HCT116 (cell line): ENCODE measurements around the gene KASH5. TPM values are rescaled to one million over a fixed set of nuclear protein-coding genes. Genes with fewer than 3 reads are reported as not detected.

ENCODE experiments used
- ATAC-seq: fragments of 200-7000 bp; cut with Tn5 transposase; 2 replicates; pipeline ENCODE4 v1.9.1; 2020; ENCODE audit warnings: mild to moderate bottlenecking, moderate library complexity
- BruUV-seq: library from RNA; stranded (reverse); fragments of 400-500 nt; replicated peaks from 2 replicates; lab custom pipeline; 2021; lab: Mats Ljungman, UMichigan
- CTCF ChIA-PET: fragments of 300-600 bp; sonication (Branson Sonifier 250); formaldehyde crosslinking; loops from one replicate; lab custom pipeline; 2021; ENCODE audit warnings: antibody characterized with exemption; lab: Charles Lee
- POLR2A ChIA-PET: fragments of 300-600, 350-600 bp; sonication (Branson Sonifier 250); formaldehyde crosslinking; loops from one replicate; lab custom pipeline; 2021; ENCODE audit warnings: antibody characterized with exemption; lab: Charles Lee
- RAD21 ChIA-PET, 2 experiments: fragments of 300-600 bp; sonication (Branson Sonifier 250); formaldehyde crosslinking; loops; one replicate each; lab custom pipeline; 2023; ENCODE audit warnings: low total read pairs in 2 of 2; ENCODE audit not compliant: uncharacterized antibody in 2 of 2, unreplicated experiment in 2 of 2, low non-redundant PET in 1 of 2; lab: Charles Lee
- DNase-seq: peaks from one replicate; pipeline ENCODE4 v3.0.0-alpha.2; 2010; ENCODE audit warnings: low read depth, low spot score
- H2AFZ ChIP-seq: fragments of 200-600 bp; shearing (Covaris generic), sonication (generic); 2 replicates; pipeline ENCODE4 v1.6.1; 2017; ENCODE audit warnings: low read depth, mixed run types, mixed read lengths, antibody characterized with exemption, low read length; ENCODE audit not compliant: poor library complexity, severe bottlenecking
- H3K27ac ChIP-seq: 2 replicates; pipeline ENCODE4 v1.5.1; 2012; ENCODE audit warnings: low read depth, low read length
- H3K27me3 ChIP-seq: fragments of 200-600 bp; sonication (generic); 2 replicates; pipeline ENCODE4 v1.6.1; 2016; ENCODE audit warnings: mixed run types, low read length, mixed read lengths; ENCODE audit not compliant: insufficient read depth
- H3K36me3 ChIP-seq, 2 experiments: fragments of 200-500 bp in 1 of 2; fragments of 200-600 bp in 1 of 2; sonication (Bioruptor generic) in 1 of 2; sonication (generic) in 1 of 2; 2 replicates each; pipeline versions ENCODE4 v1.5.1 to v1.6.1; 2014 to 2016; ENCODE audit warnings: low read length in 2 of 2, inconsistent platforms in 1 of 2, mixed read lengths in 1 of 2, mixed run types in 1 of 2; ENCODE audit not compliant: insufficient read depth in 2 of 2, control insufficient read depth in 1 of 2
- H3K4me1 ChIP-seq, 2 experiments: fragments of 200-600 bp in 1 of 2; sonication (generic) in 1 of 2; 2 replicates each; pipeline versions ENCODE4 v1.5.1 to v1.6.1; 2012 to 2017; ENCODE audit warnings: low read length in 2 of 2, inconsistent platforms in 1 of 2, mild to moderate bottlenecking in 1 of 2, mixed read lengths in 1 of 2, mixed run types in 1 of 2, moderate library complexity in 1 of 2; ENCODE audit not compliant: insufficient read depth in 2 of 2, control insufficient read depth in 1 of 2
- H3K4me2 ChIP-seq: fragments of 200-600 bp; sonication (generic); 2 replicates; pipeline ENCODE4 v1.6.1; 2017; ENCODE audit warnings: mixed run types, low read length, mixed read lengths
- H3K4me3 ChIP-seq, 2 experiments: fragments of 200-600 bp in 1 of 2; sonication (generic) in 1 of 2; replicated peaks in 1 of 2; 2 replicates each; pipeline ENCODE4 v1.5.1; 2011 to 2016; ENCODE audit warnings: low read length in 2 of 2, control low read depth in 1 of 2, low read depth in 1 of 2, mild to moderate bottlenecking in 1 of 2, mixed read lengths in 1 of 2, mixed run types in 1 of 2
- H3K79me2 ChIP-seq: fragments of 200-600 bp; sonication (generic); 2 replicates; pipeline ENCODE4 v1.6.1; 2017; ENCODE audit warnings: mild to moderate bottlenecking, mixed run types, low read length, moderate library complexity, mixed read lengths; ENCODE audit not compliant: insufficient read depth
- H3K9ac ChIP-seq: fragments of 200-600 bp; sonication (generic); 2 replicates; pipeline ENCODE4 v1.6.1; 2016; ENCODE audit warnings: low read length, mixed read lengths
- H3K9me2 ChIP-seq: fragments of 200-600 bp; sonication (generic), shearing (Covaris generic); 2 replicates; pipeline ENCODE4 v1.6.1; 2017; ENCODE audit warnings: mixed run types, mild to moderate bottlenecking, moderate library complexity; ENCODE audit not compliant: insufficient read depth
- H3K9me3 ChIP-seq, 2 experiments: fragments of 200-500 bp in 1 of 2; fragments of 200-600 bp in 1 of 2; sonication (Bioruptor generic) in 1 of 2; sonication (generic) in 1 of 2; 2 replicates each; pipeline ENCODE4 v1.6.1; 2014 to 2017; ENCODE audit warnings: low read length in 2 of 2, mixed read lengths in 2 of 2, inconsistent platforms in 1 of 2, low read depth in 1 of 2, mild to moderate bottlenecking in 1 of 2, mixed run types in 1 of 2, moderate library complexity in 1 of 2; ENCODE audit not compliant: control insufficient read depth in 1 of 2, insufficient read depth in 1 of 2
- H4K20me1 ChIP-seq: fragments of 200-600 bp; sonication (generic), shearing (Covaris generic); 2 replicates; pipeline ENCODE4 v1.6.1; 2017; ENCODE audit warnings: mixed run types, mild to moderate bottlenecking, moderate library complexity; ENCODE audit not compliant: insufficient read depth
- ATF3 ChIP-seq: IDR thresholded peaks from 2 replicates; pipeline ENCODE4 v1.6.1; 2012
- CBX3 ChIP-seq: IDR thresholded peaks from 2 replicates; pipeline ENCODE4 v1.6.1; 2012; ENCODE audit warnings: low read depth
- CEBPB ChIP-seq: IDR thresholded peaks from 2 replicates; pipeline ENCODE4 v1.6.1; 2012; ENCODE audit warnings: low read depth
- EGR1 ChIP-seq: IDR thresholded peaks from 2 replicates; pipeline ENCODE4 v1.6.1; 2012; ENCODE audit warnings: low read depth
- ELF1 ChIP-seq: IDR thresholded peaks from 2 replicates; pipeline ENCODE4 v1.6.1; 2012; ENCODE audit warnings: low read depth, borderline replicate concordance
- EZH2 ChIP-seq: fragments of 200-600 bp; sonication (generic); IDR thresholded peaks from 2 replicates; pipeline ENCODE4 v1.6.1; 2017; ENCODE audit warnings: antibody characterized with exemption, mixed run types
- FOSL1 ChIP-seq: IDR thresholded peaks from 2 replicates; pipeline ENCODE4 v1.6.1; 2012; ENCODE audit warnings: low read depth
- JUND ChIP-seq: IDR thresholded peaks from 2 replicates; pipeline ENCODE4 v1.6.1; 2012
- POLR2A ChIP-seq: IDR thresholded peaks from 2 replicates; pipeline ENCODE4 v1.7.0; 2011; ENCODE audit warnings: borderline replicate concordance; ENCODE audit not compliant: insufficient read depth, insufficient read length; ENCODE audit errors: extremely low read depth
- POLR2AphosphoS5 ChIP-seq: IDR thresholded peaks from 2 replicates; pipeline ENCODE4 v1.6.1; 2011; ENCODE audit warnings: mild to moderate bottlenecking, low read depth, low read length, moderate library complexity
- RAD21 ChIP-seq: IDR thresholded peaks from 2 replicates; pipeline ENCODE4 v1.6.1; 2012; ENCODE audit warnings: low read depth, mild to moderate bottlenecking
- REST ChIP-seq: IDR thresholded peaks from 2 replicates; pipeline ENCODE4 v1.6.1; 2012; ENCODE audit warnings: low read depth
- SIN3A ChIP-seq: IDR thresholded peaks from 2 replicates; pipeline ENCODE4 v1.6.1; 2012; ENCODE audit warnings: low read depth
- SRF ChIP-seq: IDR thresholded peaks from 2 replicates; pipeline ENCODE4 v1.6.1; 2012; ENCODE audit warnings: low read depth
- TCF7L2 ChIP-seq: IDR thresholded peaks from 2 replicates; pipeline ENCODE4 v1.7.0; 2011; ENCODE audit warnings: borderline replicate concordance, inconsistent platforms; ENCODE audit not compliant: insufficient read depth, insufficient read length; ENCODE audit errors: extremely low read depth
- YY1 ChIP-seq: IDR thresholded peaks from 2 replicates; pipeline ENCODE4 v1.6.1; 2011; ENCODE audit warnings: low read length, low read depth, moderate library complexity, mild to moderate bottlenecking; ENCODE audit not compliant: insufficient replicate concordance; ENCODE audit errors: extremely low read depth
- ZBTB33 ChIP-seq: IDR thresholded peaks from 2 replicates; pipeline ENCODE4 v1.6.1; 2011; ENCODE audit warnings: mild to moderate bottlenecking, low read length, moderate library complexity; ENCODE audit not compliant: insufficient replicate concordance; ENCODE audit errors: extremely low read depth
- ZNF274 ChIP-seq: fragments of 200-500 bp; sonication (Bioruptor generic); IDR thresholded peaks from 2 replicates; pipeline ENCODE4 v1.6.1; 2014; ENCODE audit warnings: mild to moderate bottlenecking, low read depth, low read length, inconsistent platforms
- intact Hi-C: fragments of 100-400 bp; cut with micrococcal nuclease; formaldehyde crosslinking; loops from 2 replicates; pipeline ENCODE4 v1.10.0; 2022
- total RNA-seq: library from RNA; stranded (reverse); gene quantifications from one replicate; pipeline ENCODE4 v1.2.1, GENCODE V29; 2021; ENCODE audit not compliant: unreplicated experiment

Gene KASH5
- total RNA-seq, 1 experiment from 2014 or later: not detected

GRCh38 chr19:49425178-49425577, 37.1 kb downstream of the KASH5 start, which contains the start of gene GFY:
GFY (plus strand) TSS chr19:49425388; CDS start chr19:49426431, 1,043 bp downstream.
- no TSS peak for BruUV-seq
- Histone ChIP-seq H3K27ac (peak within 1 kb of the TSS; percentile 9), H3K9me3 (no peaks in the 10 kb centered on the region), H3K4me1 (peaks cover 12 to 38% of the 10 kb centered on the region in 2 experiments; a peak in 3 of 4 replicates), H4K20me1 (no peaks in the 10 kb centered on the region), H3K4me2 (peak within 1 kb of the TSS; percentile 88), H3K9ac (peak within 1 kb of the TSS; percentile 47), H3K27me3 (peaks cover 16% of the 10 kb centered on the region; the same call in 1 of the 2 replicates), H2AFZ (peak within 1 kb of the TSS; percentile 38), H3K79me2 (no peaks in the 10 kb centered on the region), H3K9me2 (no peaks in the 10 kb centered on the region), H3K4me3 (peak within 1 kb of the TSS; percentile 46 to 61), H3K36me3 (no peaks in the 10 kb centered on the region)
- DNase-seq: no peak
- no peak for ATAC-seq
- intact Hi-C loops: no loop called here
- RAD21 ChIA-PET: no interaction called here
- no peak for TF ChIP-seq ZBTB33
- TF ChIP-seq YY1: no peak
- no peak for TF ChIP-seq FOSL1
- TF ChIP-seq SRF: no peak
- TF ChIP-seq CBX3: no peak
- TF ChIP-seq SIN3A: no peak
- TF ChIP-seq ELF1: no peak
- no peak for TF ChIP-seq CEBPB
- TF ChIP-seq POLR2AphosphoS5: no peak
- TF ChIP-seq POLR2A: no peak
- no peak for TF ChIP-seq EGR1
- no peak for TF ChIP-seq REST
- no peak for TF ChIP-seq RAD21
- TF ChIP-seq ATF3: no peak
- no peak for TF ChIP-seq EZH2
- no peak for TF ChIP-seq ZNF274
- TF ChIP-seq TCF7L2: no peak
- no peak for TF ChIP-seq JUND
- CTCF ChIA-PET: interaction anchor here (1.3 to 2.1 kb wide), 2 partner anchors 19 to 33 kb away, joined by 4 to 12 read pairs; no protein-coding TSS in a partner anchor
- POLR2A ChIA-PET: interaction anchor here (1.1 to 1.5 kb wide), 2 partner anchors 10 to 17 kb away, joined by 3 to 4 read pairs; no protein-coding TSS in a partner anchor
